HUDEP-2 (cell line): Measurements from ENCODE around the gene KCNH2.

Experiments used
- DNase-seq, 76 experiments: peaks; one replicate each; lab custom pipeline; 2025; ENCODE audit not compliant: unreplicated experiment in 76 of 76; lab: John Stamatoyannopoulos, UW

KCNH2 gene

DNA sequence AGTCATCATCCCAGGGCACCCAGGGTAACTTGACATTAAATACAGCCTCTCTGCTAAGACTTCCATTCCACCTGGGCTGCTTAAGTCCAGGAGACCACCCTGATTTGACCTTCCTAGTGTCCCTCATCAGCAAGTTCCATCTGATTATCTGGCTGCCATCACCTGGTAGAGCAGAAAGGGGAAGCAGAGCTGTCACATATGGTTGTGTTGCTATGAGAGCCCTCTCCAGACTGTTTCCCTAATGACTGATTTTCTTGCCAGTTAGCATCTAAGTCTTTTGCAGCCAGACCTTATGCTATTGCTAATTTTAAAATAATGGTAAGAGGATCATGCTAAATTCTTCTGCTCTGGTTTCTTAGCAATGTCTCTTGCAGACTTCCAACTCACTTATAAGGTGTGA is 38.7 kb downstream of the KCNH2 start:
- no peak for DNase-seq

DNA sequence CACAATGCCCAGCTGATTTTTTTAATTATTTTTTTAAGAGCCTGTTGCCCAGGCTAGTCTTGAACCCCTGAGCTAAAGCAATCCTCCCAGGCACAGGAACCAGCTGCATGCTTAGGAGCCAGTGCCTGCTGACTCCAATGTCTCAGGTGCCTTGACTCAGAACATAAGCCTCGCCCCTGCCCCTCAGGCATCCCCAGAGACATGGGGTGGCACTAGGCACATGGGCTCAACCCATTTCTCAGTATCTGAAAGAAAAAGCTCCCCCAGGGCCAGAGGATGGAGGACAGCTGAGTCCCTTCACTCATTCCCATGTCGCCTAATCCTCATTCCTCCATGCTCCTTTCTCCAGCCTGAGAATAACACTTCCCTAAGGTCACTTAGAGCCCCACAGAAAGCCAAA is 39.1 kb downstream of the KCNH2 start:
- DNase-seq, result no peak

DNA sequence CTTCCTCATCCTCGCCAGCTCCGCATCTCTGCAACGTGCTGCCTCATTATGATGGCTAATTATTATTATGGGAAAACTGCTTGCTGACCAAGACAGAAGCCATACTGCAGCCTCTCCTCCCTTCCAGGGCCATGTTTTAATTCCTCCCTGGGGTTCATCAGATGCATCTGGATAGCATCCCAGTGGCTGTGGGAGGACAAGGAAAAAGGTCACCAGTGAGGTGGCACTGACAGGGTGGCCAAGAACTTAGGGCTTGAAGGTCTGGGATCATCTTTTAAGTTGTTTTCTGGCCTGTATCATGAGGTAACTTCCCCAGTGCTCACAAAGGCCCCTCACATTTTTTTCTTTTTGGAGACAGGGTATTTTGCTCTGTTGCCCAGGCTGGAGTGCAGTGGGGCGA is 39.6 kb downstream of the KCNH2 start:
- DNase-seq, result no peak

DNA sequence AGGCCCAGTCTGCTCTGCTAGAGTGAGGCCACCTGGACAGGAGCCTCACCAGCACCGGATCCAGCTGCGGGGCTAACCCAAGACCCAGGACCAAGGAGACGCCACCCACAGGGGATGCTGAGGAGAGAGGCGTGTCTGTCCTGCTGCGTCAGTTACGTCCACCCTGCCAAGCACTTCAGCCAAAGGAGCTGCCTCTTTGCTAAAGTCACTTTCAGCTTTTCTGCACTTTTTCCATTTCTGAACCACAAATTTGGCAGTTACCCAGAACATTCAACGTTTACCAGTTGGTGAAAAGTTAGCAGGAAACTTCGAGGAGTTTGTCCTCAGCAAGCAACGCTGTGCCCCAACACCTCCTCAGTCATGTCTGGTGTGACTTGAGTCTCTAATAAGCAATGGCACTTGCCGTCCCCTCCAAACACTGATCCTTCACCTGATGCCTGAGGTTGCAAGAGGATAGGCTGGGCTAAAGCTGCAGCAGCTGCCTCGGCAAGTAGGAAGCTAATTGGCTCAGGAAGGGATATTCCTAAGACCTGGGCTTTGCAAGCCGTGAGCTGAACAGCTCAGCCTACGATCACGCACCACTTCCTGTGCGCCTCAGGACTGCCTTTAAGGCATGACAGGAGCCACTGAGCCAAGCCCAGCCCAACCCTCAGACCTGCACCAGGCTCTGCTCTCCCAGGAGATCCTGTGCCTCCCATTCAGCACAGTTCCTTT is 40.1 kb downstream of the KCNH2 start:
- DNase-seq, result peak in 10 of 76 experiments; percentile 18 to 49 (median 26)

DNA sequence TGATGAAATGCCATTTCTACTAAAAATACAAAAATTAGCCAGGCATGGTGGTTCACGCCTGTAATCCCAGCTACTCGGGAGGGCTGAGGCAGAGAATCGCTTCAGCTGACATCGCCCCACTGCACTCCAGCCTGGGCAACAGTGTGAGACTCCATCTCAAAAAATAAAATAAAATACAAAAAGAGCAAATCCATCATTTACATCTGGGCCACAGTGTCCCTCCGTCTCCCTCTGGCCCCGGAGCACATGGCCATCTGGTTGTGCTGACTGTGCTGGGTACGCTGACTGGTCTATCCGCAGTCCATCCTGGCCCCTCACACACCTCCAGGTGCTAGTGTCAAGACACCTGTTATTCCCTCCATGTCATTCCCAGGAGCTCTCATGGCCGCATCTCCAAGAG is 42.1 kb downstream of the KCNH2 start:
- DNase-seq, result no peak

DNA sequence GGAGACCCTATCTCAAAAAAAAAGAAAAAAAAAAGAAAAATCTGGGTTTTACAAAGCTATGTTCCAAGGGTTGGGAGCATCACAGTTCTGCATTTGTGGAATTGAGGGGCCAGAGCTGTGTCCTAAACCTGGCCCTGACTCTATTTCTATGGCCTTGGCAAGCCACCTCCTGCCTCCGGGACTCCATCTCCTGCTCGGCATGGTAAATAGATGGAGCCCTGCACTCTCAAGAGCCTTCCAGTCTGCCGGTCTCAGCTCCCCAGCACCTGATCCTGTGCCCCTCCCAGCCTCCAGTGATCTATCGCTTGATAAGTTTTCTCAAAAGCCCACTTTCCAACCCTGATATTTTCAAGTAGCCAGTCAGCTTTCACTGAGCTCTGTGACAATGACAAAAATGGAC is 43.0 kb downstream of the KCNH2 start:
- no peak for DNase-seq

DNA sequence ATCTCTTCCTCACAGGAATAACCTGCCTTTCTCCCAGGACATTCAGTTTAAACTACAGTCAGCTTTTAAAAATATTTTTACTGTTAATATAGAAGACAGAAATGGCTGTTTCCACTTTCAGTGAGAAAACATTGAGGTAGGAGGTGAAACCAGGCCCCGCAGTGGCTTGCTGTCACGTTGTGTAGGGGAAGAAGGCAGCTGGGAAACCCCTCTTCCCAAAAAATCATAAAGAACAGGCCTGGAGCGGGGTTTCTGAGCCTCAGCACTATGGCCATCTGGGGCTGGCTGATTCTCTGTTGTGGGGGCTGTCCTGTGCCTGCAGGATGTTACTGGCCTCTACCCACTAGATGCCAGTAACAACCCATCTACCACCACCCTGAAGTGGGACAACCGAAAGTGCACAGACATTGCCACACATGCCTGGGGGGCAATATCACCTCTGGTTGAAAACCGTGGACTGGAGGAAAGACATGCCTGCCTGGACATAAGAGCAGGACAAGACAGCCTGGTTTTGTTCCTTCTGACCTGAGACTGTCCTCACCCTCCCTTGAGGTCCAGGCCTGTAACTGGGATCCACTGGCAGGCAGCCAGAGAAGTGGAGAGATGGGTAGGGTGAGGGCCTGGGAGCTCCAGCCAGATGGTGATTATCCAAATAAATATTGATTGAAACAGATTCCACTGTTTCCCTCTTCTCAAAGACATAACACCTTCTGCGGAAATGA is 43.9 kb downstream of the KCNH2 start:
- DNase-seq, result no peak

DNA sequence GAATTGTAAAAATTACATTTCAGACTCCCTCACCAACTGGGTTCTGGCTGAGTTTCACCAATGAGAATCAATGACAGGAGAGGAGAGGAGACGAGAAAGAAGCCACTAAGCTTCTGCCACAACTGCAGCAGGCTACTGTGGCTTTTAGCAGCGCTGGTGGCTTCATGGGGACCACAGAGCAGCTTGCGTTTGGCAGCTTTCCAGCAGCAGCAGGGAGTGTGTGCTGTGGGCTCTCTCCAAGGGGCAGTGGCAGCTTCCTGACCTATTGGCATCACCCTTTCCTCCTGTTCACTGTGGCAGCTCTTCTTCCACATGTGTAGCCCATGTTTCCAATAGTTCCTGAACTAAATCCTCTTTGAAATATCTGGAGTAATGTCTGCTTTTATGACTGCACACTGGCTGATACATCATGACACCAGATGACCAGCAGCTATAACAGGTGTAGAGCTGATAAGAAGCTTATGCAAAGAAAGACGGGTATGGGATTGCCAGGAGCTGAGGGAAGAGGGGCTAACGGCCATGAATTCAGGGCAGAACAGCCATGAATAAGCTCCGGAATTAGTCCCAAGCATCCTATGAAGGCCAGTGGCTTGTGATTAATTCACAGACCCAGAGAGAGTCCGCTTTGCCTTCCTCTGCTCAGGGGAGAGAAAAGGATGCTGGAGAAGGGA is 46.8 kb downstream of the KCNH2 start:
- peak in 33 of 76 experiments; percentile 13 to 66 (median 31) for DNase-seq

DNA sequence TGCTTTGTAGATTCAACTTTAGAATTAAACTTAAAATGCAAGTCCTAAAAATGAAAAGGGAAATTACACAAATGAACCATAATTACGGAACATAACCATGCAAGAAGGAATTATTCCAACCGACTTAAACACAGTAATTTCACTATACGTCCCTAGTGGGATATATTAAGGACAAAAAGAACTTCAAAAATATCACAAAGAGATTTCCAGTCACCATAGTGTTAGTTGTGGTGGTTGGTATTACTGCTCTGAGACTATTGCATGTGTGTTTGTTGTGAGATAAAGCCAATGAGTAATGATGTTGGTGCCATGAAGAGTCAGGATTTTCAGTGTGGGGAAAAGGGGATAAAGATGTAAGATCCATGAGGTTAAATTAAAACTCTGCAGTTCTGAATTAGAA is 49.6 kb downstream of the KCNH2 start:
- DNase-seq, result no peak

DNA sequence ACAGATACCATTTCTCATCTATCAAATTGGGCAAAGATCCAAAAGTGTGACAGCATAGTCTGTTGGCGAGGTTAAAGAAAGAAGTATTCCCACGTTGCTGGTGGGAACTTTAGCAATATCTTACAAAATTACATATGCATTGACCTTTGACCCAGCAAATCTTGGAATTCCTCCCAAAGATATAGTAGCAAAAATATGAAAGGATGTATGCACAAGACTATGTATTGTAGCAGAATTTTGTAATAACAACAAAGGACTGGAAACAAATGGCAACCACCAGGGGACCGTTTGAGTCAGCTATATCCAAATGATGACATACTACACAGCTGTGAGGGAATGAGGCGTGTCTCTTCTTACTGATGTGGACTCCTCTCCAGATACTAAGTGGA is 50.2 kb downstream of the KCNH2 start:
- DNase-seq, result peak in 16 of 76 experiments; percentile 7 to 37 (median 16)

DNA sequence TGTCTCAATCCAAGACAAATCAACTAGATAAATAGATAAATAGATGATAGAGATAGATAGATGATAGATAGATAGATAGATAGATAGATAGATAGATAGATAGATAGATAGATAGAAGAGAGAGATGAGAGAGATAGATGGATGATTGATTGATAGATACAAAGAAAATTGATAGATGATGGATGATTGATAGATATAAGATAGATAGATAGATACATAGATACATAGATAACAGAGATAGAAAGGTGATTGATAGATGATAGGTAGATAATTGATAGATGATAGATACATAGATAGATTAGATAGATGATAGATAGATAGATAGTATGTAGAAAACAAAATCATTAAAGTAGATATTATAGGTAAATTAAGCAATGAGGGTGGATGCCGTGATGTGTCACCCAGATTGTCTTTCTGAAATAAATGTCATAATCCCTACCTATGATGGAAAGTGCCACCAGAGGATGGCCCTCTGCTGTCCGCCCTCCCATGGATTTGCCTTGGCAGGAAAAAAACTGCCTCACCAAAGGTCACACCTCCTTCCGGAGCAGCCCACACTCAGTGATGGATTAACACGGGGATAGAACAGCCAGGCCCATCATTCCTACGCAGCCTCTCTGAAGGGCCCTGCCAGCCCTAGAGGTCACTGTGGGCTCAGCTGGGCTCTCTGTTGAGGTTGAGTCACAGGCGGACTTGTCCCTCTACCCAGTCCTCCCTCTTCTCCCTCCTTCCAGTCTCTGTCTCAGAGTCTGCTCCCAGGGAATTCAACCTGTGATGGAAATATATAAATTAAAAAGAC is 50.8 kb downstream of the KCNH2 start:
- no peak for DNase-seq

DNA sequence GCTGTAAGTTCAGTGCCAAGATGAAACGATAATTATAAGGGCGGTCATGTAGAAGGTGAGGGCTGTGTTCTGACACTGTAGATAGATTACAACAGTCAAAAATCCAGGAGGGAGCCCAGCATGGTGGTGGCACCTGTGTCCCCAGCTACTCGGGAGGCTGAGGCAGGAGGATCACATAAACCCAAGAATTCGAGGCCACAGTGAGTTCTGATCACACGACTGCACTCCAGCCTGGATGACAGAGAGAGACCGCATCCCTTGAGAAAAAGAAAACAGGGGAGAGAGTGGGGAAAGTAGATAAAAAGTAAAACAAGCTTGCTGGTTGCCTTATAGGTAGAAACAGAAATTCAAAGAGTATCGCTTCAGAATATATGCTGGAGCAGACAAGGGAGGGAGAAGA is 52.1 kb downstream of the KCNH2 start:
- DNase-seq, result no peak

DNA sequence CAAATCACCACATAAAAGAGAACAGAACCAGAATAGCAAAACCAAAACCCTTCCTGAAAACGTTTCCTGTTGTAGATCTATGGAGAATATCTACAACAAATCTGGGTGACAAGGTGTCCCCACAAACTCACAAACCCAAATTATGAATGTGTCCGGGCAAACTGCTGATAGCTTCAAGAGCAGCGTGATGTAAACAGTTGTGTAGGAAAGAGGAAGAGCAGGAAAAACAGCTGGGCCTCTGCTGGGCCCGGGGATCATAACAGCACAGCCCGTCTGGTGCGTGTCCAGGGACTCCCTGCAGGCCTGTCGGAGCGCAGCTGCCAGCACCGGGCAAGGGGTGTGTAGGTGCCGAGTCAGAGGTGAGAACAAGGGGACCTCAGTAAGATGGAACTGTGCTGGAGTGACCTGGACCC is 53.7 kb downstream of the KCNH2 start:
- no peak for DNase-seq

DNA sequence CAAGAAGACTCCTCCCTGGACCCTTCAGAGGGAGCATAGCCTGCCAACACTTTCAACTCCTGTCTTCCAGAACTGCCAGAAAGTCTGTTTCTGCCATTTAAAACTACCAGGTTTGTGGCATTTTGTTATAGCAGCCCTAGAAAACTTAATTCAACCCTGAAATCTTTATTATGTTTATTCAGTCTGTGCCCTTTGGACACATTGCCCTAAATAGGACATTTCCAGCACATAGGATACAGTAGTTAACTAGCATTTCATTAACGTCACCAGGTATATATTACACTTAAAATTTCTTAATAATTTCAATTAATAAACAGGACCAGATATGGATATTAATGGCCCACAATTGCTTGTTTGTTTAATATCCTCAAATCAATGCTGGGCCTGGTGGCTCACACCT is 54.3 kb downstream of the KCNH2 start:
- no peak for DNase-seq

DNA sequence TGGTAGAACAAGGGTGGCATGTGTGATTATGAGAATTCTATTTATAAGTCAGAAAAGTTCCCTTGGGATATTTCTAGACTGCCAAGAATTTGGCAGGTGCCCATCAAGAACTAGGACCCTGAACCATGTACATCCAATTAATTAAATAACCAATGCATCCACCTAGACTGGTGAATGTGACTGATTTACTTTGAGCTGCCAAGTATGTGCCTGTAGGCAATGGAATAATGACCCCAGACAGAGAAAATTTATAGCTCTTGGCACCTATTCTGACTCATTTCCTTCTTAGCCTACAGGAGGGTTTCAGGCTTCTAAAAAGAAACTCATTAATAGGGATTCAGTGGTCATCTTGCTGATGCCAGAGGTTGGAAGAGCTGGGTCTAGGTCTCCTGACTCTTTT is 54.9 kb downstream of the KCNH2 start:
- DNase-seq, result no peak

DNA sequence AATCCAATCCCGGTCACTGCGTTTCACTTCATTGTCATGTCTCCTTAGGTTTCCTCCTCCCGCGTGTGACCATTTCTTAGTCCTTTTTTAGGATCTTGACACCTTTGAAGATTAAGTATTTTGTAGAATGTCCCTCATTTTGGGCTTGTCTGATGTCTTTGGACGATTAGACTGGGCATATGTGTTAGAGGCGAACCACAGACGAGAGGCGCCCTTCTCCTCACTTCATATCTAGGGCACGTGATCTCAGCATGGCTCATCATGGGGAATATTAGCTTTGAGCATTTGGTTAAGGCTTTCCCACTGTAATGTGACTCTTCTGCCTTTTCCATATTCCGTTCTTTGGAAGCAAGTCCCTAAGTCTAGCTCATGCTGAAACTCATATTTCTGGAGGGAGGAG is 59.0 kb downstream of the KCNH2 start:
- no peak for DNase-seq

DNA sequence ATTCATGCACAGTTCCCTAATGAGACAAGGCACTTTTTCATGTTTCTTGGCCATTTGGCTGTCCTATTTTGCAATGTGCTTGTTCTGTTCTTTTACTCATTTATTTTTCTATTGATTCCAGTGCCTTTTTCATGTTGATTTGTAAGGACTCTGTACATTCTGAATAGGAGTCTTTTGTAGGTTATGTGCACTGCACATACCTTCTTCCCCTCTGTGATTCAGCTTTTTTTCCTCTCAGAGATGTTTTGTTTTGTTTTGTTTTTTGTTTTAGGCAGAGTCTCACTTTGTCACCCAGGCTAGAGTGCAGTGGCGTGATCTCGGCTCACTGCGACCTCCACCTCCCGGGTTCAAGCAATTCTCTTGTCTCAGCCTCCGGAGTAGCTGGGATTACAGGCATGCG is 59.7 kb downstream of the KCNH2 start:
- no peak for DNase-seq

DNA sequence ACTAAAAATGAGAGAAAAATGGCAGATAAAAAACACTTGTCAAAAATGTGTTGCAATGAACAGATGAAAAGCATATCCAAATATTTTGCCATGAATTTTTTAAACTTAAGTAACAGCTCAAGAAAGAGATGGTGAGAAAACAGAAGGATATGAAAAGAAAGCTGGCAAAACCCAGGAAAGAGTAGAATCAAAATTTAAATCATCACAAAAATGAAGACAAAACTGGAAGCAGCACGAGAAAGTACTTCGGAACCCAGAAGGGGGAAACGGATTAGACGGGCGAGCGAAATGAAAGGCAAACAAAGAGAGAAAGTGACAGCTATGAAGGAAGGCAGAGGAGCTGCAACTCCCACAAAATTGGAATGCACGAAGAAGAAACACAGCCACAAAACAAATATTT is 60.2 kb downstream of the KCNH2 start:
- DNase-seq, result no peak

DNA sequence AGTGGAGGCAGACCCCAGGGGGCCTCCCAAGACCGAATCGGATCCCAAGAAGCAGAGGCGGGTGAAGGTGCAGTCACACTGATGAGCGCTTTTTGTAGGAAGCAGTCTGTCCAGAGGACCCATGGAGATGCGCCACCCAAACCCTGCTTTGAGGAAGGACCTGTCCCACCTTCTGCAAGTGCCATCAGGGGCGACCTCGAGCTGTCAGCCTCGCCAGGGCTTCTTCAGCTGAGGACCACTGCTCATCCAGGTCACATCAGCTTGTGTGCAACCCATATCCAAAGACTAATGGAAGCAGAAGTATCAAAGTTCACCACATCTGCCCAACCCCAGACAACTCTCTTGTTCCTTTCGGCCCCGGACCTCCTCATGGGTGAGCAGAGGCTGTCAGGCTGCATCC is 61.5 kb downstream of the KCNH2 start:
- DNase-seq, result no peak

DNA sequence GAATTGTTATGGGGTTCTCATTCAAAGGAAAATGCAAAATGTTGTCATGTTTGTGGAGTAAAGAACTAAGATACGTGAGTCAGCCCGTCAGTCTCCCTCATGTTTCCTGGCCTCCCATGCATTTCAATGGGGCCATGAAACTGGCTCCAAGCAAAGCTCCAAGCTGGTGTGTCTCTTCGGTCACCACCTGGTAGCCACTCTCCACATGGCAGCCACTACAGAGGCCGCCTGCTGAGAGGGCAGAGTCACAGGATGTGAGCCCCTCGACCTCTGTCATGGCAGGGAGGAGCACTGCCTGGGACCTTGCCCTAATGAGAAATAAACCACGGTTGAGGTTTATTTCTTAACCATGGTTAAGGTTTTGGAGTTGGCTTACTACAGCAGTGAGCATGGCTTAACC is 63.2 kb downstream of the KCNH2 start:
- DNase-seq, result no peak

DNA sequence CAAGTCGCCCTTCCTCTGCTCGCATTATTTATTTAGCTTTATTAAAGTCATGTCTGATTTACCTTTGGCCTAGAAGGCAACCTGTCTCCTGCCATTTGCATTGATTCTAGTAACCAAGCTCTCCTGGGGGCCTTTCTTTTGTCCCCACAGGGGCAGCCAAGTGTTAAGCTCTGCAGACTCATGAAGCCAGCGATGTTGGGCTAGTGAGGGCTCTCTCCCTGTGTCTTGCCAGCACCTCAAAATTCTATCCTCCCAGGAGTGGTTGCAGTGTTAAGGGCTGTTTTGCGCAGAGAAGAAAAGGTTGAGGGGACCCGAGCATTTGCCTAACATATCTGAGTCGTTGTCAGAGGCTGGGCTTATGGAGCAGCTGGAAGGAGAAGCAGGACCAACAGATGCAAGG is 63.9 kb downstream of the KCNH2 start:
- DNase-seq, result no peak
